HepG2 (cell line): ENCODE measurements around the gene ALG14.

Experiments used
- CEBPB ChIP-seq: IDR thresholded peaks from 2 replicates; pipeline ENCODE4 v1.6.1; 2011; ENCODE audit warnings: low read depth, low read length, improper control_type of control experiment, borderline replicate concordance
- CREB1 ChIP-seq, 2 experiments: fragments of 450-650 bp in 1 of 2; IDR thresholded peaks; 2 replicates each; pipeline ENCODE4 v1.6.1; 2016 to 2017; ENCODE audit warnings: control low read depth in 1 of 2, mild to moderate bottlenecking in 1 of 2, missing compliant biosample characterization in 1 of 2, missing genetic modification characterization in 1 of 2
- FOXK1 ChIP-seq: sonication (generic); formaldehyde crosslinking; IDR thresholded peaks from 2 replicates; pipeline ENCODE4 v1.4.0; 2020; ENCODE audit warnings: low read depth, missing genetic modification reagents, borderline replicate concordance
- FOXK2 ChIP-seq: fragments of 450-650 bp; IDR thresholded peaks from 2 replicates; pipeline ENCODE4 v1.6.1; 2016
- HNRNPK ChIP-seq: fragments of 200-400 bp; formaldehyde crosslinking; IDR thresholded peaks from 2 replicates; pipeline ENCODE4 v1.6.1; 2018; ENCODE audit warnings: low read length, low read depth, moderate library complexity, mild to moderate bottlenecking; ENCODE audit not compliant: poor library complexity, severe bottlenecking
- POLR2A ChIP-seq, 2 experiments: IDR thresholded peaks; 2 replicates each; pipeline ENCODE4 v1.6.1; 2011; ENCODE audit warnings: low read depth in 2 of 2, low read length in 2 of 2, mild to moderate bottlenecking in 1 of 2, moderate library complexity in 1 of 2; ENCODE audit not compliant: insufficient read depth in 1 of 2
- POLR2AphosphoS5 ChIP-seq: IDR thresholded peaks from 2 replicates; pipeline ENCODE4 v1.6.1; 2012; ENCODE audit warnings: low read depth, low read length
- SP1 ChIP-seq, 2 experiments: fragments of 450-650 bp in 1 of 2; sonication (generic) in 1 of 2; formaldehyde crosslinking in 1 of 2; IDR thresholded peaks; 2 replicates each; pipeline versions ENCODE4 v1.4.0 to v1.6.1; 2016 to 2020; ENCODE audit warnings: missing genetic modification reagents in 1 of 2
- TF ChIP-seq, protein P1 (sequence below): sonication (generic); formaldehyde crosslinking; IDR thresholded peaks from 2 replicates; pipeline ENCODE4 v1.4.0; 2020; ENCODE audit warnings: missing genetic modification reagents, borderline replicate concordance
- TF ChIP-seq, protein P2 (sequence below): sonication (generic); formaldehyde crosslinking; IDR thresholded peaks from 2 replicates; pipeline ENCODE4 v1.8.0; 2022; ENCODE audit warnings: mild to moderate bottlenecking, missing genetic modification reagents
- TF ChIP-seq, protein P3 (sequence below): sonication (generic); formaldehyde crosslinking; IDR thresholded peaks from 2 replicates; pipeline ENCODE4 v1.5.0; 2020; ENCODE audit warnings: mild to moderate bottlenecking, missing genetic modification reagents, moderate library complexity
- TF ChIP-seq, protein P4 (sequence below): sonication (generic); formaldehyde crosslinking; IDR thresholded peaks from 2 replicates; pipeline ENCODE4 v1.8.1; 2022; ENCODE audit warnings: mild to moderate bottlenecking, missing genetic modification reagents

DNA sequence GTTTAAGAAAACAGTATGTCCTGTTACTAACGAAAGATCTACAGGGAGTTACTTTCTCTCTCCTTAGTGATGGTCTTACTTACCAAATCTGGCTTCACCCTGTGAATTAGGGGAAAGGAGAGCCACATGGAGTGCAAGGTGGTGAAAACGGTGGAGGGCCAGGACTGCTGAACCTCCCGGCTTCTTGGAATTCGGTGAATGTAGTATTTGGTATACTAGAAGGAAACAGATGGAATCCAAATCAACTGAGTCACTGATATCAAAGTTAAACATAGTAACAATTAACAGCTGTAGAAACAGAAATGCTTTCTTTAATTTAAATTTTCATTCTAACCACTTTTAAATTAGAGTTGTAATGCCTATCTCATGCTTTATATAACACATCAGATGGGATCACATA, 45.7 kb downstream of the ALG14 start:
- no peak for TF ChIP-seq POLR2AphosphoS5
- TF ChIP-seq FOXK2: no peak
- TF ChIP-seq CEBPB: no peak
- TF ChIP-seq, protein P1, sequence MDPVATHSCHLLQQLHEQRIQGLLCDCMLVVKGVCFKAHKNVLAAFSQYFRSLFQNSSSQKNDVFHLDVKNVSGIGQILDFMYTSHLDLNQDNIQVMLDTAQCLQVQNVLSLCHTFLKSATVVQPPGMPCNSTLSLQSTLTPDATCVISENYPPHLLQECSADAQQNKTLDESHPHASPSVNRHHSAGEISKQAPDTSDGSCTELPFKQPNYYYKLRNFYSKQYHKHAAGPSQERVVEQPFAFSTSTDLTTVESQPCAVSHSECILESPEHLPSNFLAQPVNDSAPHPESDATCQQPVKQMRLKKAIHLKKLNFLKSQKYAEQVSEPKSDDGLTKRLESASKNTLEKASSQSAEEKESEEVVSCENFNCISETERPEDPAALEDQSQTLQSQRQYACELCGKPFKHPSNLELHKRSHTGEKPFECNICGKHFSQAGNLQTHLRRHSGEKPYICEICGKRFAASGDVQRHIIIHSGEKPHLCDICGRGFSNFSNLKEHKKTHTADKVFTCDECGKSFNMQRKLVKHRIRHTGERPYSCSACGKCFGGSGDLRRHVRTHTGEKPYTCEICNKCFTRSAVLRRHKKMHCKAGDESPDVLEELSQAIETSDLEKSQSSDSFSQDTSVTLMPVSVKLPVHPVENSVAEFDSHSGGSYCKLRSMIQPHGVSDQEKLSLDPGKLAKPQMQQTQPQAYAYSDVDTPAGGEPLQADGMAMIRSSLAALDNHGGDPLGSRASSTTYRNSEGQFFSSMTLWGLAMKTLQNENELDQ (CRISPR knock-in tag): no peak
- TF ChIP-seq, protein P2, sequence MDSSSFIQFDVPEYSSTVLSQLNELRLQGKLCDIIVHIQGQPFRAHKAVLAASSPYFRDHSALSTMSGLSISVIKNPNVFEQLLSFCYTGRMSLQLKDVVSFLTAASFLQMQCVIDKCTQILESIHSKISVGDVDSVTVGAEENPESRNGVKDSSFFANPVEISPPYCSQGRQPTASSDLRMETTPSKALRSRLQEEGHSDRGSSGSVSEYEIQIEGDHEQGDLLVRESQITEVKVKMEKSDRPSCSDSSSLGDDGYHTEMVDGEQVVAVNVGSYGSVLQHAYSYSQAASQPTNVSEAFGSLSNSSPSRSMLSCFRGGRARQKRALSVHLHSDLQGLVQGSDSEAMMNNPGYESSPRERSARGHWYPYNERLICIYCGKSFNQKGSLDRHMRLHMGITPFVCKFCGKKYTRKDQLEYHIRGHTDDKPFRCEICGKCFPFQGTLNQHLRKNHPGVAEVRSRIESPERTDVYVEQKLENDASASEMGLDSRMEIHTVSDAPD (CRISPR knock-in tag): no peak
- TF ChIP-seq POLR2A (IDR thresholded peaks at IDR 0.05; ENCODE audit: insufficient read depth in 1 of 2, low read depth in 2 of 2, low read length in 2 of 2): no peak
- no peak for TF ChIP-seq CREB1 (IDR thresholded peaks at IDR 0.05)
- no peak for TF ChIP-seq CREB1 (CRISPR knock-in tag; IDR thresholded peaks at IDR 0.05)
- TF ChIP-seq SP1 (IDR thresholded peaks at IDR 0.05): no peak
- TF ChIP-seq SP1 (CRISPR knock-in tag; IDR thresholded peaks at IDR 0.05): no peak
- no peak for TF ChIP-seq FOXK1 (CRISPR knock-in tag)
- TF ChIP-seq, protein P3, sequence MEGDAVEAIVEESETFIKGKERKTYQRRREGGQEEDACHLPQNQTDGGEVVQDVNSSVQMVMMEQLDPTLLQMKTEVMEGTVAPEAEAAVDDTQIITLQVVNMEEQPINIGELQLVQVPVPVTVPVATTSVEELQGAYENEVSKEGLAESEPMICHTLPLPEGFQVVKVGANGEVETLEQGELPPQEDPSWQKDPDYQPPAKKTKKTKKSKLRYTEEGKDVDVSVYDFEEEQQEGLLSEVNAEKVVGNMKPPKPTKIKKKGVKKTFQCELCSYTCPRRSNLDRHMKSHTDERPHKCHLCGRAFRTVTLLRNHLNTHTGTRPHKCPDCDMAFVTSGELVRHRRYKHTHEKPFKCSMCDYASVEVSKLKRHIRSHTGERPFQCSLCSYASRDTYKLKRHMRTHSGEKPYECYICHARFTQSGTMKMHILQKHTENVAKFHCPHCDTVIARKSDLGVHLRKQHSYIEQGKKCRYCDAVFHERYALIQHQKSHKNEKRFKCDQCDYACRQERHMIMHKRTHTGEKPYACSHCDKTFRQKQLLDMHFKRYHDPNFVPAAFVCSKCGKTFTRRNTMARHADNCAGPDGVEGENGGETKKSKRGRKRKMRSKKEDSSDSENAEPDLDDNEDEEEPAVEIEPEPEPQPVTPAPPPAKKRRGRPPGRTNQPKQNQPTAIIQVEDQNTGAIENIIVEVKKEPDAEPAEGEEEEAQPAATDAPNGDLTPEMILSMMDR (CRISPR knock-in tag): no peak
- no peak for TF ChIP-seq HNRNPK
- TF ChIP-seq, protein P4, sequence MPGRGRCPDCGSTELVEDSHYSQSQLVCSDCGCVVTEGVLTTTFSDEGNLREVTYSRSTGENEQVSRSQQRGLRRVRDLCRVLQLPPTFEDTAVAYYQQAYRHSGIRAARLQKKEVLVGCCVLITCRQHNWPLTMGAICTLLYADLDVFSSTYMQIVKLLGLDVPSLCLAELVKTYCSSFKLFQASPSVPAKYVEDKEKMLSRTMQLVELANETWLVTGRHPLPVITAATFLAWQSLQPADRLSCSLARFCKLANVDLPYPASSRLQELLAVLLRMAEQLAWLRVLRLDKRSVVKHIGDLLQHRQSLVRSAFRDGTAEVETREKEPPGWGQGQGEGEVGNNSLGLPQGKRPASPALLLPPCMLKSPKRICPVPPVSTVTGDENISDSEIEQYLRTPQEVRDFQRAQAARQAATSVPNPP (CRISPR knock-in tag): no peak
